ENCODE measurements around the gene AKAP12. TPM values are rescaled to one million over a fixed set of nuclear protein-coding genes. Genes with fewer than 3 reads are reported as not detected.

Gene AKAP12
- total and polyA plus RNA-seq, 5 donors from 2014 or later: 0.30 TPM; not detected in 4

GRCh38 chr6:151326116-151326825, 86.5 kb downstream of the AKAP12 start:
- peaks cover 8 to 23% (median 18%) of the 10 kb centered on the region in 4 donors for H3K4me1 Mint-ChIP-seq
- no peaks in the 10 kb centered on the region for H3K36me3 Mint-ChIP-seq
- peaks cover 64% of the 10 kb centered on the region for H3K27me3 Mint-ChIP-seq
- DNase-seq (no peak), ATAC-seq (ENCODE audit: low read depth in 2 of 2) (no peak)
- peaks cover 17% of the 10 kb centered on the region for H3K27me3 ChIP-seq (ENCODE audit: control insufficient read depth, insufficient read depth, low read length)
- H3K9me3 Mint-ChIP-seq: no peaks in the 10 kb centered on the region
- peak overlapping the region; percentile 34 for H3K4me3 ChIP-seq (ENCODE audit: low read depth, low read length)
- H3K27ac ChIP-seq (ENCODE audit: insufficient read depth, low read length, poor library complexity, severe bottlenecking): no peak overlapping the region
- peak overlapping the region; percentile 72 to 88 (median 77) for H3K4me3 Mint-ChIP-seq
- H3K4me1 ChIP-seq (ENCODE audit: control insufficient read depth, insufficient read depth, low read length, poor library complexity, severe bottlenecking): peaks cover 18% of the 10 kb centered on the region
- no peaks in the 10 kb centered on the region for H3K36me3 ChIP-seq (ENCODE audit: control insufficient read depth, insufficient read depth, low read length)
- no peak overlapping the region for H3K27ac Mint-ChIP-seq
- no peaks in the 10 kb centered on the region for H3K9me3 ChIP-seq (ENCODE audit: control insufficient read depth in 2 of 2, low read length in 2 of 2)

GRCh38 chr6:151327101-151327500, 87.3 kb downstream of the AKAP12 start:
- Mint-ChIP-seq H3K4me3 (no peak overlapping the region), H3K27ac (no peak overlapping the region), H3K27me3 (peaks cover 59% of the 10 kb centered on the region), H3K36me3 (no peaks in the 10 kb centered on the region), H3K4me1 (peaks cover 8 to 23% (median 18%) of the 10 kb centered on the region in 4 donors), H3K9me3 (no peaks in the 10 kb centered on the region)
- Histone ChIP-seq H3K36me3 (ENCODE audit: control insufficient read depth, insufficient read depth, low read length) (no peaks in the 10 kb centered on the region), H3K9me3 (ENCODE audit: control insufficient read depth in 2 of 2, low read length in 2 of 2) (no peaks in the 10 kb centered on the region), H3K27ac (ENCODE audit: insufficient read depth, low read length, poor library complexity, severe bottlenecking) (no peak overlapping the region), H3K27me3 (ENCODE audit: control insufficient read depth, insufficient read depth, low read length) (peaks cover 17% of the 10 kb centered on the region), H3K4me1 (ENCODE audit: control insufficient read depth, insufficient read depth, low read length, poor library complexity, severe bottlenecking) (peaks cover 18% of the 10 kb centered on the region), H3K4me3 (ENCODE audit: low read depth, low read length) (no peak overlapping the region)
- DNase-seq: no peak
- no peak for ATAC-seq (ENCODE audit: low read depth in 2 of 2)

- Mint-ChIP-seq H3K36me3 (no peaks in the 10 kb centered on the region), H3K4me1 (peaks cover 8 to 13% (median 13%) of the 10 kb centered on the region in 4 donors)
- no peaks in the 10 kb centered on the region for H3K36me3 ChIP-seq (ENCODE audit: control insufficient read depth, insufficient read depth, low read length)
These were observed 90.4 kb downstream of the AKAP12 start for GRCh38 chr6:151330130-151330696.

DNA sequence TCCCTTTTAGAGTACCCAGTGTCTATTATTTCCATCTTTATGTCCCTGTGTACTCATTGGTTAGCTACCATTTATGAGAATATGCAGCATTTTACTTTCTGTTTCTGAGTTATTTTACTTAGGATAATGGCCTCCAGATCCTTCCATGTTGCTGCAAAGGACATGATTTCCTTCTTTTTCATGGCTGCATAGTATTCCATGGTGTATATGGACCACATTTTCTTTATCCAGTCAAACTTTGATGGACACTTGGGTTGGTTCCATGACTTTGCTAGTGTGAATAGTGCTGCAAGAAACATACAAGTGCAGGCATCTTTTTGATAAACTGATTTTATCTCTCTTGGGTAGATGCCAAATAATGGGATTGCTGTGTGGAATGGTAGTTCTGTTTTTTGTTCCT, 96.2 kb downstream of the AKAP12 start:
- DNase-seq (no peak), ATAC-seq (ENCODE audit: low read depth in 2 of 2) (no peak)
- H3K36me3 Mint-ChIP-seq: no peaks in the 10 kb centered on the region
- Histone ChIP-seq H3K27me3 (ENCODE audit: control insufficient read depth, insufficient read depth, low read length) (peaks cover 2% of the 10 kb centered on the region), H3K4me1 (ENCODE audit: control insufficient read depth, insufficient read depth, low read length, poor library complexity, severe bottlenecking) (no peaks in the 10 kb centered on the region), H3K36me3 (ENCODE audit: control insufficient read depth, insufficient read depth, low read length) (no peaks in the 10 kb centered on the region), H3K27ac (ENCODE audit: insufficient read depth, low read length, poor library complexity, severe bottlenecking) (no peak overlapping the region), H3K9me3 (ENCODE audit: control insufficient read depth in 2 of 2, low read length in 2 of 2) (no peaks in the 10 kb centered on the region), H3K4me3 (ENCODE audit: low read depth, low read length) (no peak overlapping the region)
- H3K27me3 Mint-ChIP-seq: peaks cover 18% of the 10 kb centered on the region
- H3K9me3 Mint-ChIP-seq: no peaks in the 10 kb centered on the region
- no peak overlapping the region for H3K4me3 Mint-ChIP-seq
- H3K4me1 Mint-ChIP-seq: peaks cover 3 to 9% (median 5%) of the 10 kb centered on the region in 4 donors
- H3K27ac Mint-ChIP-seq: no peak overlapping the region

More at GRCh38 chr6:151330130-151330696, 90.4 kb downstream of the AKAP12 start:
- H3K4me3 ChIP-seq (ENCODE audit: low read depth, low read length): no peak overlapping the region
- peaks cover 8% of the 10 kb centered on the region for H3K4me1 ChIP-seq (ENCODE audit: control insufficient read depth, insufficient read depth, low read length, poor library complexity, severe bottlenecking)
- no peak overlapping the region for H3K27ac ChIP-seq (ENCODE audit: insufficient read depth, low read length, poor library complexity, severe bottlenecking)
- no peak overlapping the region for H3K27ac Mint-ChIP-seq
- peaks cover 49% of the 10 kb centered on the region for H3K27me3 Mint-ChIP-seq
- peaks cover 11% of the 10 kb centered on the region for H3K27me3 ChIP-seq (ENCODE audit: control insufficient read depth, insufficient read depth, low read length)
- no peak for ATAC-seq (ENCODE audit: low read depth in 2 of 2)
- H3K9me3 Mint-ChIP-seq: no peaks in the 10 kb centered on the region
- H3K9me3 ChIP-seq (ENCODE audit: control insufficient read depth in 2 of 2, low read length in 2 of 2): no peaks in the 10 kb centered on the region
- H3K4me3 Mint-ChIP-seq: no peak overlapping the region
- DNase-seq: no peak

GRCh38 chr6:151338651-151339200, 99.0 kb downstream of the AKAP12 start:
- peaks cover 17% of the 10 kb centered on the region for H3K27me3 Mint-ChIP-seq
- H3K27ac Mint-ChIP-seq: no peak overlapping the region
- peaks cover 3 to 9% (median 5%) of the 10 kb centered on the region in 4 donors for H3K4me1 Mint-ChIP-seq
- H3K4me3 Mint-ChIP-seq: no peak overlapping the region
- Histone ChIP-seq H3K4me1 (ENCODE audit: control insufficient read depth, insufficient read depth, low read length, poor library complexity, severe bottlenecking) (no peaks in the 10 kb centered on the region), H3K9me3 (ENCODE audit: control insufficient read depth in 2 of 2, low read length in 2 of 2) (no peaks in the 10 kb centered on the region), H3K4me3 (ENCODE audit: low read depth, low read length) (no peak overlapping the region), H3K27ac (ENCODE audit: insufficient read depth, low read length, poor library complexity, severe bottlenecking) (no peak overlapping the region), H3K36me3 (ENCODE audit: control insufficient read depth, insufficient read depth, low read length) (no peaks in the 10 kb centered on the region), H3K27me3 (ENCODE audit: control insufficient read depth, insufficient read depth, low read length) (peaks cover 2% of the 10 kb centered on the region)
- no peaks in the 10 kb centered on the region for H3K36me3 Mint-ChIP-seq
- no peaks in the 10 kb centered on the region for H3K9me3 Mint-ChIP-seq
- ATAC-seq (ENCODE audit: low read depth in 2 of 2): no peak
- no peak for DNase-seq

- H3K27ac ChIP-seq (ENCODE audit: insufficient read depth, low read length, poor library complexity, severe bottlenecking): no peak overlapping the region
- H3K27ac Mint-ChIP-seq: no peak overlapping the region
- no peak overlapping the region for H3K4me3 ChIP-seq (ENCODE audit: low read depth, low read length)
- ATAC-seq (ENCODE audit: low read depth in 2 of 2): no peak
- H3K36me3 Mint-ChIP-seq: no peaks in the 10 kb centered on the region
- no peaks in the 10 kb centered on the region for H3K9me3 ChIP-seq (ENCODE audit: control insufficient read depth in 2 of 2, low read length in 2 of 2)
- H3K4me1 Mint-ChIP-seq: peaks cover 3 to 9% (median 5%) of the 10 kb centered on the region in 4 donors
- H3K27me3 Mint-ChIP-seq: peaks cover 17% of the 10 kb centered on the region
- no peak overlapping the region for H3K4me3 Mint-ChIP-seq
- H3K36me3 ChIP-seq (ENCODE audit: control insufficient read depth, insufficient read depth, low read length): no peaks in the 10 kb centered on the region
- no peaks in the 10 kb centered on the region for H3K9me3 Mint-ChIP-seq
- peaks cover 2% of the 10 kb centered on the region for H3K27me3 ChIP-seq (ENCODE audit: control insufficient read depth, insufficient read depth, low read length)
- H3K4me1 ChIP-seq (ENCODE audit: control insufficient read depth, insufficient read depth, low read length, poor library complexity, severe bottlenecking): no peaks in the 10 kb centered on the region
- DNase-seq: no peak
These were observed 99.6 kb downstream of the AKAP12 start for GRCh38 chr6:151339369-151339768.

DNA sequence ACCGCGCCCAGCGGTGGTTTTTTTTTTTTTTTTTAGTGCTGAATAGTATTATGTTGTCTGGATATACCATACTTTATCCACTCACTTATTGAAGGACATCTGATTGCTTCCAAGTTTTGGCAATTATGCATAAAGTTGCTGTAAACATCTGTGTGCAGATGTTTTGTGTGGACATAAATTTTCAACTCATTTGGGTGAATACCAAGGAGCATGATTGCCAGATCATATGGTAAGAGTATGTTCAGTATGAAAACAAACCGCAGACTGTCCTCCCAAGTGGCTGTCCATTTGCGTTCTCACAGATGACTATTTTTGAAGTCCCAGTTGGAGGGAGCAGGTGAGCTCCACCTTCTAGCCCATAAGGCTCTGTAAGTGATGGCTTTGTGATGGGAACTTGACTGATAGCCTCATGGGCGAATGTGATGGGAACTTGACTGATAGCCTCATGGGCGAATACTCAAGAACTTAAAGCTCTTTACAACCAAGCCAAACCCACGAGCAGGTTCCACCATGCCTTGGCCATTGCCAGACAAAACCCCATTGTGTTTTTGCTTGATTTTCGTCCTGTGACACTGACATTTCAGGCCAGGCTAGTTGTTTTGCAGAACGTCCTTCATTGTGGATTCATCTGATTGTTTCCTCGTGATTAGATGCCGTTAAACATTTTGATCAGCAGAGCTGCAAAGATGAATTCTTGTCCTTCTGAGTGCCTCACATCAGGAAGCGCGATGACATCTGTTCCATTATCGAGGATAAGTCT, 100.6 kb downstream of the AKAP12 start:
- H3K27ac ChIP-seq (ENCODE audit: insufficient read depth, low read length, poor library complexity, severe bottlenecking): no peak overlapping the region
- no peaks in the 10 kb centered on the region for H3K4me1 ChIP-seq (ENCODE audit: control insufficient read depth, insufficient read depth, low read length, poor library complexity, severe bottlenecking)
- no peak overlapping the region for H3K4me3 ChIP-seq (ENCODE audit: low read depth, low read length)
- Mint-ChIP-seq H3K36me3 (no peaks in the 10 kb centered on the region), H3K27ac (no peak overlapping the region), H3K4me3 (no peak overlapping the region), H3K9me3 (no peaks in the 10 kb centered on the region), H3K4me1 (peaks cover 0 to 4% (median 0%) of the 10 kb centered on the region in 4 donors), H3K27me3 (peaks cover 17% of the 10 kb centered on the region)
- ATAC-seq (ENCODE audit: low read depth in 2 of 2) (no peak), DNase-seq (no peak)
- no peaks in the 10 kb centered on the region for H3K36me3 ChIP-seq (ENCODE audit: control insufficient read depth, insufficient read depth, low read length)
- peaks cover 2% of the 10 kb centered on the region for H3K27me3 ChIP-seq (ENCODE audit: control insufficient read depth, insufficient read depth, low read length)
- H3K9me3 ChIP-seq (ENCODE audit: control insufficient read depth in 2 of 2, low read length in 2 of 2): no peaks in the 10 kb centered on the region

All from CD4-positive, CD25-positive, alpha-beta regulatory T cell (primary cell).